PFSK-1 (cell line): ENCODE results near the gene KDM2B.

Source experiments
- FOXP2 ChIP-seq: optimal IDR thresholded peaks from 2 replicates; pipeline ENCODE3; 2011; ENCODE audit warnings: borderline replicate concordance, control low read depth, inconsistent platforms; ENCODE audit not compliant: insufficient read depth; ENCODE audit errors: extremely low read length, extremely low read depth
- POLR2AphosphoS5 ChIP-seq: IDR thresholded peaks from 2 replicates; pipeline ENCODE4 v1.6.1; 2012; ENCODE audit warnings: low read depth, mild to moderate bottlenecking, control low read depth, low read length, moderate library complexity
- SIN3A ChIP-seq: IDR thresholded peaks from 2 replicates; pipeline ENCODE4 v1.6.1; 2012; ENCODE audit warnings: mild to moderate bottlenecking, low read length, moderate library complexity, borderline replicate concordance; ENCODE audit not compliant: insufficient read depth
- TAF1 ChIP-seq: IDR thresholded peaks from 2 replicates; pipeline ENCODE4 v1.6.1; 2012; ENCODE audit warnings: low read length, control low read depth, borderline replicate concordance; ENCODE audit not compliant: insufficient read depth
- TF ChIP-seq, protein P1 (sequence below), 2 experiments: IDR thresholded peaks; 2 replicates each; pipeline versions ENCODE4 v1.6.1 to v1.8.0; 2011 to 2012; ENCODE audit warnings: low read depth in 2 of 2, low read length in 2 of 2, control low read depth in 1 of 2, inconsistent platforms in 1 of 2, mild to moderate bottlenecking in 1 of 2, moderate library complexity in 1 of 2; ENCODE audit not compliant: insufficient read depth in 1 of 2

KDM2B gene

GRCh38 chr12:121400332-121401139 is 180.3 kb downstream of the KDM2B start:
- TF ChIP-seq FOXP2 = no peak

DNA sequence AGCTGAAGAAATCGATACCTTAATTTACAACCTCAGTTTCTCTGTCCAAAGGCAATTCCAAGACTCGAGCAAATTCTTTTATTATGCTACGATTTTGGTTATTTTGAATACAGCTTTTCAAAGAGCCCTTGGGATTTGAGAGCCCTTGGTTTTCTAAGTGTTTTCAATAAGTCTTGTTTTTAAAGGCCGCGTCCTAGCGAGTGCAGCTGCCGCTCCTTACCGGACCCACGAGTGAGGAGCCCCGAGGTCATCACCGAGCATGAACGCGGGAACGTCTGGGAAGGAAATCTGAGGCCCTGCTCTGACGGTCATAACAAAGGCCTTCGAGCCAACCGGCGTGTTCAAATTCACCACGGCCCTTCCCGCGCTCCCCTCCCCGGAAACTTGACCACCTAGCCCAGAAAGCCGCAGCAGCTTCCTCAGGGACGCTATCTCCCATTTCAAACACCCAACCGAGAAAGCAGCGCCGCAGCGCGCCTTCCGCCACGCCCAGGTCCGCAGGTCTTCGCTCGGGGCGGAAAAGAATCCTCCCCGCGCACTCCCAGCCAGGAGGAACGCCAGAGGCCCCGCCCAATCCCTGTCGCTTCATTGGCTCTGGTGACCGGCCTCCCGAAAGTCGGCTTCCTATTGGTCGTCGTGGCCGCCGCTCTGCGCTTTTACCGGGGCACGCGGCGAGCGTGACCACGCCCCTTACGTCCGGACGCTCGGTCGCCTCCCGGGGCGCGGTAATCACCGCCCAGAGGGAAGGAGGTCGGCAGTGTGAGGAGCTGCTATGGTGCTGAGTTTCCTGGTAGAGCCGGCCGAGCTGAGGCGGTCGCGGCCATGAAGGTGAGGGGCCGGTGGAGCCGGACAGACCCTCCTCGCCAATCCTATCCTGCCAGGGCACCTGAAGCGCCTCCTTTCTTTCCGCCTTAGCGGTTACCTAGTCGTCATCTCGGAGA is 181.2 kb downstream of the KDM2B start, which contains the start of gene RNF34:
RNF34 (plus strand) TSS at position 728 of the 941 bp plus-strand sequence; CDS start at position 823, 95 bp downstream.
- TF ChIP-seq, protein P1, sequence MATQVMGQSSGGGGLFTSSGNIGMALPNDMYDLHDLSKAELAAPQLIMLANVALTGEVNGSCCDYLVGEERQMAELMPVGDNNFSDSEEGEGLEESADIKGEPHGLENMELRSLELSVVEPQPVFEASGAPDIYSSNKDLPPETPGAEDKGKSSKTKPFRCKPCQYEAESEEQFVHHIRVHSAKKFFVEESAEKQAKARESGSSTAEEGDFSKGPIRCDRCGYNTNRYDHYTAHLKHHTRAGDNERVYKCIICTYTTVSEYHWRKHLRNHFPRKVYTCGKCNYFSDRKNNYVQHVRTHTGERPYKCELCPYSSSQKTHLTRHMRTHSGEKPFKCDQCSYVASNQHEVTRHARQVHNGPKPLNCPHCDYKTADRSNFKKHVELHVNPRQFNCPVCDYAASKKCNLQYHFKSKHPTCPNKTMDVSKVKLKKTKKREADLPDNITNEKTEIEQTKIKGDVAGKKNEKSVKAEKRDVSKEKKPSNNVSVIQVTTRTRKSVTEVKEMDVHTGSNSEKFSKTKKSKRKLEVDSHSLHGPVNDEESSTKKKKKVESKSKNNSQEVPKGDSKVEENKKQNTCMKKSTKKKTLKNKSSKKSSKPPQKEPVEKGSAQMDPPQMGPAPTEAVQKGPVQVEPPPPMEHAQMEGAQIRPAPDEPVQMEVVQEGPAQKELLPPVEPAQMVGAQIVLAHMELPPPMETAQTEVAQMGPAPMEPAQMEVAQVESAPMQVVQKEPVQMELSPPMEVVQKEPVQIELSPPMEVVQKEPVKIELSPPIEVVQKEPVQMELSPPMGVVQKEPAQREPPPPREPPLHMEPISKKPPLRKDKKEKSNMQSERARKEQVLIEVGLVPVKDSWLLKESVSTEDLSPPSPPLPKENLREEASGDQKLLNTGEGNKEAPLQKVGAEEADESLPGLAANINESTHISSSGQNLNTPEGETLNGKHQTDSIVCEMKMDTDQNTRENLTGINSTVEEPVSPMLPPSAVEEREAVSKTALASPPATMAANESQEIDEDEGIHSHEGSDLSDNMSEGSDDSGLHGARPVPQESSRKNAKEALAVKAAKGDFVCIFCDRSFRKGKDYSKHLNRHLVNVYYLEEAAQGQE (IDR thresholded peaks at IDR 0.05; ENCODE audit: insufficient read depth in 1 of 2, low read depth in 2 of 2, low read length in 2 of 2) = 0 out of 4 replicates have a peak, but pooled peaks of 1 of the 2 experiments have one; percentile 36
- TF ChIP-seq TAF1 (peak; percentile 93), FOXP2 (peak; percentile 76), POLR2AphosphoS5 (peak; percentile 98), SIN3A (0 out of 2 replicates have a peak, but pooled peaks have one; percentile 84)

- TF ChIP-seq POLR2AphosphoS5 (no peak), FOXP2 (no peak), TAF1 (no peak), SIN3A (no peak)
- TF ChIP-seq, protein P1 (IDR thresholded peaks at IDR 0.05; ENCODE audit: insufficient read depth in 1 of 2, low read depth in 2 of 2, low read length in 2 of 2) = no peak
Measured at GRCh38 chr12:121398355-121398754, 182.5 kb downstream of the KDM2B start.

DNA sequence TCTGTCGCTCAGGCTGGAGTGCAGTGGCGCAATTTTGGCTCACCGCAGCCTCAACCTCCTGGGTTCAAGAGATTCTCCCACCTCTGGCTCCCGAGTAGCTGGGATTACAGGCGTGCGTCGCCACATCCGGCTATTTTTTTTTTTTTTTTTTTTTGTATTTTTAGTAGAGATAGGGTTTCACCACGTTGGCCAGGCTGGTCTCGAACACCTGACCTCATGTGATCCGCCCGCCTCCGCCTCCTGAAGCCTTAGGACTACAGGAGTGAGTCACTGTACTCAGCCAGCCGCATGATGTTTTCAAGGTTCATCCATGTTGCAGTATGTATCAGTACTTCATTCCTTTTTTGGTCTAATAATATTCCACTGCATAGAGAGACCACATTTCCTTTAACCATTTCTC is 183.3 kb downstream of the KDM2B start:
- TF ChIP-seq SIN3A (no peak), TAF1 (no peak)

DNA sequence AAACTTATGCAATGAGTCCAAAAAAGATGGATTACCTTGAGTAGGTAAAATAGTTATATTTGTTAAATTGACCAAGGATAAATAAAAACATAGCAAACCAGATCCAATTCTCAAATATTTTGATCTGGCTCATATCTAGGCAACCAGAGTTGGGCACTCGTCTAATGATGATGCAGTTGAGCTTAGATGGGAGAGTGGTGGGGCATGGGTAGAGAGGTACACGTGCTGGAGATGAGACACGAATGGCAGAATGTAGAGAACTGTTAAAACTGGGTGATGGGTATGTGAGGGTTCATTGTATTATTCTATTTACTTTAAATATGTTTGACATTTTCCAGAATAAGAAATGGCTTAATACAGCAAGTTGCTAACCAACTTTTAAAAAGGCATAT is 188.5 kb downstream of the KDM2B start:
- TF ChIP-seq FOXP2 (no peak), TAF1 (no peak), POLR2AphosphoS5 (no peak), SIN3A (no peak)
- TF ChIP-seq, protein P1 (IDR thresholded peaks at IDR 0.05; ENCODE audit: insufficient read depth in 1 of 2, low read depth in 2 of 2, low read length in 2 of 2) = no peak
